Measurements from ENCODE around the gene ZNF540.
"Not testable (repeated sequence)": the region's sequence is repeated elsewhere in the genome, so short reads cannot be mapped to it uniquely, and the experiment has no call there.

The ZNF540 gene

DNA sequence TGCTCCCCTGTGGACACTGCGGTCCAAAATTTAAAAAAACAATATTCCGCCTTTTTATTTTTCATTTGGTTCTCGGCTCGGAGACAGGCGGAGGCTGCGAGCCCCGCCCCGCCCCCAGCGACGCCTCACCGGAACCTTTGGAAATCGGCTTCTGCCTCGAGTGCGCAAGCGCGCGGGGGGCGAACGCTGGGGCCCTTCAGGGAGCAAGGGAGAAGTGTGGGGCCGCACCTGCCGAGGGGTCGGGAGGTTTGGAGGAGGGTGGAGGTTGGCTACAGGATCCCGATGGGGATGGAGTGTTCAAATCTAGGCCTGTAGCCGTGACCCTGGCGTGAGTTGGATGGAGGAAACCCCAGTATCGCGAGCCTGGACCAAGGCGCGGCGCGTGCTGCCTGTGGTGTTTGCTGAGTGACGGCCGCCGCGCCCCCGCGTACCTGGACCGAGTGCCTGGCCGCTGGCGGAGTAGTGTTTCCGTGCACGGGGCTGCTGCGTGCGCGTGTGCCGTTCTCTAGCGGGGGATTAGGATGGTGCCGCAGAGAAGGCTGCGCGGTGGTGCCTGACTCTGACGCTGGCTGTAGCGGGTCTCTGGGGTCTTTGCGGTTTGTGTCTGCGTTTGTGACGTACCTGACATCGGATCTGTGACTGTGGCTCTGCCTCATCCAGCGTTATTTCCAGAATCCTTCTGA is 61.2 kb downstream of the ZNF540 start:
- H3K27me3 ChIP-seq (ENCODE audit: insufficient read depth, poor library complexity, severe bottlenecking), result no peaks in the 10 kb centered on the region
- peak overlapping the region; percentile 80 for H3K4me3 ChIP-seq (replicated peaks; ENCODE audit: insufficient read depth, low read length)
- peak overlapping the region; percentile 86 for H3K27ac ChIP-seq (replicated peaks)
- DNase-seq (ENCODE audit: low read depth in 1 of 2, low spot score in 1 of 2), result peak; percentile 74 to 89
- no peak for TF ChIP-seq SPI1 (IDR thresholded peaks at IDR 0.05; ENCODE audit: borderline replicate concordance, low read depth)
- TF ChIP-seq POLR2AphosphoS5 (IDR thresholded peaks at IDR 0.05; ENCODE audit: low read depth), result peak; percentile 43; the same call in 1 of the 2 replicates
- TF ChIP-seq, protein P1, sequence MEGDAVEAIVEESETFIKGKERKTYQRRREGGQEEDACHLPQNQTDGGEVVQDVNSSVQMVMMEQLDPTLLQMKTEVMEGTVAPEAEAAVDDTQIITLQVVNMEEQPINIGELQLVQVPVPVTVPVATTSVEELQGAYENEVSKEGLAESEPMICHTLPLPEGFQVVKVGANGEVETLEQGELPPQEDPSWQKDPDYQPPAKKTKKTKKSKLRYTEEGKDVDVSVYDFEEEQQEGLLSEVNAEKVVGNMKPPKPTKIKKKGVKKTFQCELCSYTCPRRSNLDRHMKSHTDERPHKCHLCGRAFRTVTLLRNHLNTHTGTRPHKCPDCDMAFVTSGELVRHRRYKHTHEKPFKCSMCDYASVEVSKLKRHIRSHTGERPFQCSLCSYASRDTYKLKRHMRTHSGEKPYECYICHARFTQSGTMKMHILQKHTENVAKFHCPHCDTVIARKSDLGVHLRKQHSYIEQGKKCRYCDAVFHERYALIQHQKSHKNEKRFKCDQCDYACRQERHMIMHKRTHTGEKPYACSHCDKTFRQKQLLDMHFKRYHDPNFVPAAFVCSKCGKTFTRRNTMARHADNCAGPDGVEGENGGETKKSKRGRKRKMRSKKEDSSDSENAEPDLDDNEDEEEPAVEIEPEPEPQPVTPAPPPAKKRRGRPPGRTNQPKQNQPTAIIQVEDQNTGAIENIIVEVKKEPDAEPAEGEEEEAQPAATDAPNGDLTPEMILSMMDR (IDR thresholded peaks at IDR 0.05; ENCODE audit: insufficient read depth, low read length), result no peak
- TF ChIP-seq, protein P2, sequence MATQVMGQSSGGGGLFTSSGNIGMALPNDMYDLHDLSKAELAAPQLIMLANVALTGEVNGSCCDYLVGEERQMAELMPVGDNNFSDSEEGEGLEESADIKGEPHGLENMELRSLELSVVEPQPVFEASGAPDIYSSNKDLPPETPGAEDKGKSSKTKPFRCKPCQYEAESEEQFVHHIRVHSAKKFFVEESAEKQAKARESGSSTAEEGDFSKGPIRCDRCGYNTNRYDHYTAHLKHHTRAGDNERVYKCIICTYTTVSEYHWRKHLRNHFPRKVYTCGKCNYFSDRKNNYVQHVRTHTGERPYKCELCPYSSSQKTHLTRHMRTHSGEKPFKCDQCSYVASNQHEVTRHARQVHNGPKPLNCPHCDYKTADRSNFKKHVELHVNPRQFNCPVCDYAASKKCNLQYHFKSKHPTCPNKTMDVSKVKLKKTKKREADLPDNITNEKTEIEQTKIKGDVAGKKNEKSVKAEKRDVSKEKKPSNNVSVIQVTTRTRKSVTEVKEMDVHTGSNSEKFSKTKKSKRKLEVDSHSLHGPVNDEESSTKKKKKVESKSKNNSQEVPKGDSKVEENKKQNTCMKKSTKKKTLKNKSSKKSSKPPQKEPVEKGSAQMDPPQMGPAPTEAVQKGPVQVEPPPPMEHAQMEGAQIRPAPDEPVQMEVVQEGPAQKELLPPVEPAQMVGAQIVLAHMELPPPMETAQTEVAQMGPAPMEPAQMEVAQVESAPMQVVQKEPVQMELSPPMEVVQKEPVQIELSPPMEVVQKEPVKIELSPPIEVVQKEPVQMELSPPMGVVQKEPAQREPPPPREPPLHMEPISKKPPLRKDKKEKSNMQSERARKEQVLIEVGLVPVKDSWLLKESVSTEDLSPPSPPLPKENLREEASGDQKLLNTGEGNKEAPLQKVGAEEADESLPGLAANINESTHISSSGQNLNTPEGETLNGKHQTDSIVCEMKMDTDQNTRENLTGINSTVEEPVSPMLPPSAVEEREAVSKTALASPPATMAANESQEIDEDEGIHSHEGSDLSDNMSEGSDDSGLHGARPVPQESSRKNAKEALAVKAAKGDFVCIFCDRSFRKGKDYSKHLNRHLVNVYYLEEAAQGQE (IDR thresholded peaks at IDR 0.05; ENCODE audit: insufficient replicate concordance, low read depth), result no peak

DNA sequence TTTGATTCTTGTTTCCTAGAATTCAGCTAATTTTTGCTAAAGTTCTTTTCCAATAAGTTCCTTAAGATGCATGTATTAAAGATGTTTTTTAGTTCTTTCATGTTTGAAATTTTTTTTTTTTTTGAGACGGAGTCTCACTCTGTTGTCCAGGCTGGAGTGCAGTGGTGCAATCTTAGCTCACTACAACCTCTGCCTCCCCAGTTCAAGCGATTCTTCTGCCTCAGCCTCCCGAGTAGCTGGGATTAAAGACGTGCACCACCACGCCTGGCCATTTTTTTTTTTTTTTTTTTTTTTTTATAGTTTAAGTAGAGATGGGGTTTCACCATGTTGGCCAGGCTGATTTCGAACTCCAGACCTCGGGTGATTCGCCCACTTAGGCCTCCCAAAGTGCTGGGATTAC is 62.5 kb downstream of the ZNF540 start:
- H3K27ac ChIP-seq (replicated peaks); H3K27me3 ChIP-seq (ENCODE audit: insufficient read depth, poor library complexity, severe bottlenecking); DNase-seq (ENCODE audit: low read depth in 1 of 2, low spot score in 1 of 2); H3K4me3 ChIP-seq (replicated peaks; ENCODE audit: insufficient read depth, low read length): not testable (repeated sequence)
